ENCODE data around the gene C2CD4D. TPM values are rescaled to one million over a fixed set of nuclear protein-coding genes. Genes with fewer than 3 reads are reported as not detected.
A peak's percentile ranks its signal among the peaks of the same experiment; 100 is the strongest.

Gene C2CD4D
- total RNA-seq, 2 donors from 2014 or later: 1.9 to 2.3 TPM

DNA sequence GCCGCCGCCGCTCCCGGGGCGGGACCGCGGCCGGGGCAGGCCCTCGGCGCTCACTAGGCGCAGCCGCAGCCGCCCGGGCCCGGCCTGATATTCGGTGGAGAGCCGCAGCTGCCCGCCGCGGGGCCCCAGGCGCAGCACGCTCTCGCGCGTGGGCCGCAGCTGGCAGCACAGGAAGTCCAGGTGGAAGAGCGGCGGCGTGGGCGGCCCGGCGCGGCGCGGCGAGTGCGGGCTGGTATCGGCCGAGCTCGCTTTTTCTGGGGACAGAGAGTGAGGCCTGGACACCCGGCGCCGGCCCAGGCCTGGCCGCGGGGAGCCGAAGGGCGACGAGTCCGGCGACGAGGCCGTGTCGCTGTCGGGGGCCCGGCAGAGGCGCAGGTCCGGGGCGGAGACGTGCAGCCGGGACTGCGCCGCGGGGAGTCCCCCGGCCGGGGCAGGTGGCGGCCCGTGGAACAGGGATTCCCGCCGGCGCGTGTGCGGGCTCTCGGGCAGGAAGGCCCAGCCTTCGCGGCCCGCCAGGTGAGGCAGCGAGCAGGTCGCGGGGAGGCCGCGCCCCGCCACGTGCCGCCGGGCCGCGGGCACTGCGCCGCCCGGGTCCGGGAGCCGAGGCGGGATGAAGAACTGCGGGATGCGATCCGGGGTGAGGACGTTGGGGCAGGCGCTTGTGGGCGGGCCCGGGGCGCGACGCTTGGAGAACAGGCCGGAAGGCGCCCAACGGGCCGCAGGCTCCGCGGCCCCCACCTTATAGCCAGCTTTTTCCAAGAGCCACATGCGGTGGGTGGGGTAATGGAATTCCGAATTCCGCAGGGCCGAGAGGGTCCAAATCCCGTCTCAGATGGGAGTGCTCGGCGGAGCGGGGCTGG is 1.2 kb downstream of the C2CD4D start:
- Mint-ChIP-seq H3K27ac (peak overlapping the region; percentile 98), H3K36me3 (ENCODE audit: low read depth) (peaks cover 2% of the 10 kb centered on the region), H3K4me3 (peak overlapping the region; percentile 98), H3K27me3 (no peaks in the 10 kb centered on the region), H3K4me1 (peaks cover 48% of the 10 kb centered on the region)
- DNase-seq: peak; percentile 33 to 54 (median 47)
- H3K9me3 ChIP-seq (ENCODE audit: control insufficient read depth, low read length, poor library complexity, severe bottlenecking): no peaks in the 10 kb centered on the region
- peak; percentile 30 for ATAC-seq

DNA sequence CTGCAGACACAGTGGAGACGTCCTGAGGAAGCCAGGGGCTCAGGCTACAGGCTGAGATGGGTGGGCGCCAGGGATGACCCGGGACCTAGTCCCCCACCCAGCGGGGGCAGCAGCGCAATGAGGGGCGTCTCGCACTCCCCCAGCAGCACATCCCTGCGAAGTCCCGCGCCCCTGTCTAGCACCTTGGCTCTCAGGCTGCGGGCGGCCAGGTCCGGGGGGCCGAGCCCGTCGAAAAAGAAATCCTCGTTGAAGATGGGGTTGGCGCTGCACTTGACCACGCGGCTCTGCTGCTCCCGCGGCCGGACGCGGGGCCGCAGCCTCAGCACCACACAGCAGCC is 1.8 kb downstream of the C2CD4D start:
- no peak for DNase-seq
- Mint-ChIP-seq H3K4me3 (peak overlapping the region; percentile 98), H3K4me1 (peaks cover 50% of the 10 kb centered on the region), H3K27ac (peak overlapping the region; percentile 98), H3K36me3 (ENCODE audit: low read depth) (peaks cover 2% of the 10 kb centered on the region), H3K27me3 (no peaks in the 10 kb centered on the region)
- no peaks in the 10 kb centered on the region for H3K9me3 ChIP-seq (ENCODE audit: control insufficient read depth, low read length, poor library complexity, severe bottlenecking)
- ATAC-seq: no peak

DNA sequence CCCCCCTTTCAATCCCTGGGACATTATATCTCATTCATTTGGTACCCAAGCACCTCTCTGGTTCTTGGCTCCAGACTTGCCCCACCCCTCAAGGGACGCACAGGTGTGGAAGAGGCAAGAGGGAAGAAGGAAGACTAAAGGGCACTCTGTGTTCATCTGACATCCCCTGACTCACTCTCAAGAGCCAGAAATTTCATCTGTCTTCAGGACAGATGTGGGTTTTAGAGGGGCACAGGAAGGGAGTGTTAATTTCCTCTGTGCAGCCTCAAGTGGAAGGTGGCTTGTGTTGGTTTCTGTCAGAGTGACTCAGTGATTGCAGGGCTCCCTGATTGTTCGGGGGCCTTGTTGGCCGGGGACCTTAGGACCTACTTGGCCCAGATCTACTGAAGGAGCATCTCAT is 2.4 kb downstream of the C2CD4D start:
- Mint-ChIP-seq H3K27me3 (no peaks in the 10 kb centered on the region), H3K36me3 (ENCODE audit: low read depth) (peaks cover 2% of the 10 kb centered on the region), H3K4me1 (peaks cover 57% of the 10 kb centered on the region), H3K4me3 (peak overlapping the region; percentile 98), H3K27ac (peak overlapping the region; percentile 98)
- DNase-seq (peak in 1 of 3 donors; percentile 47), ATAC-seq (peak; percentile 12)
- no peaks in the 10 kb centered on the region for H3K9me3 ChIP-seq (ENCODE audit: control insufficient read depth, low read length, poor library complexity, severe bottlenecking)

DNA sequence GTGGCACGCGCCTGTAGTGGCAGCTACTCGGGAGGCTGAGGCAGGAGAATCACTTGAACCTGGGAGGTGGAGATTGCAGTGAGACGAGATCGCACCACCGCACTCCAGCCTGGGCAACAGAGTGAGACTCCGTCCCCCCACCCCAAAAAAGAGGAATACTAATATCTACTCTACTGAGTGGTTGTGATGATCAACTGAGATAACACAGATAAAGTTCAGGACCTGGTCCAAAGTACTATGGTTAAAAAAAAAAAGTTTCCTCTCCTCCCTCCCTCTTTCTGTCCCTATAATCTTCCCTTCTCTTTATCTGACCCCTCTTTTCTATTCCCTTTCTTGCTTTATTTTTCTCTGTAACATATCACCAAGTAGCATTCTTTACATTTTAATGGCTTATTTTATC is 4.0 kb downstream of the C2CD4D start:
- DNase-seq: no peak
- H3K36me3 Mint-ChIP-seq (ENCODE audit: low read depth): peaks cover 2% of the 10 kb centered on the region
- peaks cover 66% of the 10 kb centered on the region for H3K4me1 Mint-ChIP-seq
- H3K9me3 ChIP-seq (ENCODE audit: control insufficient read depth, low read length, poor library complexity, severe bottlenecking): no peaks in the 10 kb centered on the region
- ATAC-seq: no peak
- H3K27ac Mint-ChIP-seq: peak overlapping the region; percentile 98
- H3K4me3 Mint-ChIP-seq: no peak overlapping the region
- no peaks in the 10 kb centered on the region for H3K27me3 Mint-ChIP-seq

DNA sequence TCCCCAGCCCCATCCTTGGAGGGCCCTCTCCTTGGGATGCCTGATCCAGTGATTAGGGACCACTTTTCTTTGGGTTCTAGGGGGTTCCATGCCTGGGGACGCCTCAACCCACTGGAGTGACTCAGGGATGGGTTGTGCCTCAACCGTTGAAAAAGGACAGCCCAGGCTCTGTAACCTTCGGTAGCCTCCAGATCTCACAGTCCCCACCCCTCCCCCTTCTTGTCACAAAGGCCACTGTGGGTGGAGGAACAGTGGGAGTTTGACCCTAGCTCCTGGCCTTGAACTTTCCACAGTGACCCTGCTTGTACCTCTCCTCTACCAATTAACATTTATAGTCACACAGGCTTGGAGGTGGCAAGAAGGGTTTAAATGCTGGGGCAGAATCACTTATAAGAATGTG is 5.4 kb downstream of the C2CD4D start:
- Mint-ChIP-seq H3K36me3 (ENCODE audit: low read depth) (peaks cover 2% of the 10 kb centered on the region), H3K4me1 (peaks cover 67% of the 10 kb centered on the region), H3K27ac (peak overlapping the region; percentile 98), H3K4me3 (peak overlapping the region; percentile 91), H3K27me3 (no peaks in the 10 kb centered on the region)
- H3K9me3 ChIP-seq (ENCODE audit: control insufficient read depth, low read length, poor library complexity, severe bottlenecking): no peaks in the 10 kb centered on the region
- DNase-seq (no peak), ATAC-seq (no peak)

DNA sequence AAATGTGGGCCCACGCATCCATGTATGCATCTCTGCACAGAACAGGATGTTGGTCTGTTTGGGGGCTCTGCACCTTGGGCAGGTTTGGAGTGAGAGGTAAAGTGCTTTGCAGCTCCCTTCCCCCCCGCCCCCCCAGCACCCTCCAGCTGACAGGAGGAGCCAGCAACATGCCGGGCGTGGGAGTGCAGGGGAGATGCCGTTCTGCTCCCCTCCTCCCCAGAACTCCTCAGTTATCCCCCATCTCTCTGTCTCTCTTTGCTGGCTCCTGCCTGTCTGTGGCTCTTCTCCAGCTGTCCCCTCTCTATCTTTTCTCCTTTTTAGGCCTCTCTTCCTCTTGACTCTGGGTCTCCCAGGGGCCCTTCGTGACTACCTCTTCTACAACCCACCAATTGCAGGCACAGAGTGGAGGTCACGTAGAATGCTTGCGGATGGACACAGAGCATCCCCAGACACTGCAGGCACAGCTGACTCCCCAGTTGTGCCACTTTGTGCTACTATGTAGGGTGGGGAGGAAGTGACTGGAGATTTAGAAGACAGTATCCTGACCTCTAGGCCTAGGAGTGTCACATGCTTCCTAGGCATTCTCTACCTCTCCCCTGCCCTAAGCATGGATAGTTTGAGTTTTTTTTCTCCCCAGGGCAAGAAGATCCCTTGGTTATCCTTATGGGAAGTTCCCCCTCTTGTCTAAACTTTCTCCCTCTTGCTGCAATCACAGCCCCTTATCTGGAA is 6.3 kb downstream of the C2CD4D start:
- Mint-ChIP-seq H3K36me3 (ENCODE audit: low read depth) (peaks cover 2% of the 10 kb centered on the region), H3K27ac (peak overlapping the region; percentile 98), H3K4me3 (peak overlapping the region; percentile 97), H3K27me3 (no peaks in the 10 kb centered on the region), H3K4me1 (peaks cover 74% of the 10 kb centered on the region)
- no peak for ATAC-seq
- no peaks in the 10 kb centered on the region for H3K9me3 ChIP-seq (ENCODE audit: control insufficient read depth, low read length, poor library complexity, severe bottlenecking)
- no peak for DNase-seq

DNA sequence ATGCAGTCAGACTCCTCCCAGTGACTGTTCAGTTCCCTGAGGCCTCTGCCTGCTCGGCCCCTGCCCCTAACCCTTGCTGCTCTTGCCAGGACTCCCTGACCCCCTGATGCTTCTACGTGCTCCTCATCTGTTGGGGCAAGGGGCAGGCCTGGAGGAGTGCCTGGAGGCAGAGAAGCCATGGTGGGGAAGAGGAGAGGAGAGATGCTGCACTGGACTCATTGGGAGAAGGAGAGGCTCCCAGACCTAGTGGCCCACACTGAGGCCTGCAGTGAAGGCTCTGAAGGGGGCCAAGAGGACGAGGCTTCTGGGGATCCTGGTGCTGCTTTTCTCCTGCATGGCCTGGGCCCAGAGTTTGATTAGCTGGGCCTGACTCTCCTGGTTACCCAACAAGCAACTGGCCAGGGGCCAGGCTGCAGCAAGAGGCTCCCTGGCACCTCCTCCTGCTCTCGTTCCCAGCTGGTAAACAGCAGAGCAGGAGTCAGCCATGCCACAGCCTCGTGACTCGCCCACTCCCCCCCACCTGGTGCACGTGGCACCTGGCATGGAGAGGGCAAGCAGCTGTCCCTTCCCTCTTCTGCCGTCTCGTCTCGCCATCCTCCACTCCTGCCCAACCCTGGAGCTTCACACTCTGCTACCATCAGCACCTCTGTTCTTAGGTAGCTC is 7.2 kb downstream of the C2CD4D start:
- H3K9me3 ChIP-seq (ENCODE audit: control insufficient read depth, low read length, poor library complexity, severe bottlenecking): no peaks in the 10 kb centered on the region
- DNase-seq (no peak), ATAC-seq (no peak)
- Mint-ChIP-seq H3K27me3 (no peaks in the 10 kb centered on the region), H3K4me3 (peak overlapping the region; percentile 97), H3K27ac (peak overlapping the region; percentile 98), H3K36me3 (ENCODE audit: low read depth) (no peaks in the 10 kb centered on the region), H3K4me1 (peaks cover 78% of the 10 kb centered on the region)

DNA sequence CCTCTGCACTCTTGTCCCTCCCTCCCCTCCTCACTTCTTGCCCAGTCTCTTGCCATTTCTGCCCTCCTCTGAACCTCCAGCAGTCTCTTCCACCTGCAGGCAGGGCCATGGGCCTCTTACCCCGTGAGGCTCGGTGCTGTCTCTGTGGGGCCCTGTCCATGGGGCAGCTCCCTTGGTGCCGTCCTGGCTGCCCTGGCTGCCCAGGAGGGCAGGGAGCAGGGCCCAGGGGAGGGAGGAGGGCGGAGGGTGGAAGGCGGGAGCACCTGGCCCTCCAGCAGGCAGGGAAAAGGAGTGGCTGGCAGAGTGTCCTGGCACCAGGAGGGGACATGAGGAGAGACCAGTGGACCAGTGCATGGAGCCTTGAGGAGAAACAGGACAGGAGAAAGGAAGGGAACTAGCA is 8.0 kb downstream of the C2CD4D start, which contains the start of gene RORC:
Gene RORC (minus strand): TSS at position 198 of the 400 bp plus-strand sequence. CDS start 38 bp downstream, at position 160.
- H3K4me1 Mint-ChIP-seq: peaks cover 70% of the 10 kb centered on the region
- peak within 1 kb of the TSS; percentile 98 for H3K27ac Mint-ChIP-seq
- H3K36me3 Mint-ChIP-seq (ENCODE audit: low read depth): no peaks in the 10 kb centered on the region
- H3K9me3 ChIP-seq (ENCODE audit: control insufficient read depth, low read length, poor library complexity, severe bottlenecking): no peaks in the 10 kb centered on the region
- H3K4me3 Mint-ChIP-seq: peak within 1 kb of the TSS; percentile 97
- ATAC-seq (no peak), DNase-seq (no peak)
- H3K27me3 Mint-ChIP-seq: no peaks in the 10 kb centered on the region

DNA sequence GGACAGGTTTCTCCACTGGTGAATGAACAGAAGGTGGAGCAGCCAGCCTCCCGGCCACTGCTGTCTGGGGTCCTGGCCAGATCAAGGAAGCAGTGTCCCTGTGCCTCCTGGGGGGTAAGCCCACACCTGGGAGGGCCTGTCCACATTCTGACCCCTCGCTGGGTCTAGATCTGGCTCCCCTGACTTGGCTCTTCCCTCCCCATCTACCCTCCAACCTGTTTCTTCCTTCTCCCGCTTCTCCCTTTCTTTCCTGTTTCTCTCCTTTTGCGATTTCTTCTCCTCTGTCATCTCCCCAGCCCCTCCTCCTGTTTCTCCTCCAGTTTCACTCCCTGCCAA is 8.4 kb downstream of the C2CD4D start:
- ATAC-seq: no peak
- no peak for DNase-seq
- no peaks in the 10 kb centered on the region for H3K27me3 Mint-ChIP-seq
- peak overlapping the region; percentile 97 for H3K4me3 Mint-ChIP-seq
- H3K4me1 Mint-ChIP-seq: peaks cover 70% of the 10 kb centered on the region
- H3K36me3 Mint-ChIP-seq (ENCODE audit: low read depth): no peaks in the 10 kb centered on the region
- no peaks in the 10 kb centered on the region for H3K9me3 ChIP-seq (ENCODE audit: control insufficient read depth, low read length, poor library complexity, severe bottlenecking)
- peak overlapping the region; percentile 98 for H3K27ac Mint-ChIP-seq

DNA sequence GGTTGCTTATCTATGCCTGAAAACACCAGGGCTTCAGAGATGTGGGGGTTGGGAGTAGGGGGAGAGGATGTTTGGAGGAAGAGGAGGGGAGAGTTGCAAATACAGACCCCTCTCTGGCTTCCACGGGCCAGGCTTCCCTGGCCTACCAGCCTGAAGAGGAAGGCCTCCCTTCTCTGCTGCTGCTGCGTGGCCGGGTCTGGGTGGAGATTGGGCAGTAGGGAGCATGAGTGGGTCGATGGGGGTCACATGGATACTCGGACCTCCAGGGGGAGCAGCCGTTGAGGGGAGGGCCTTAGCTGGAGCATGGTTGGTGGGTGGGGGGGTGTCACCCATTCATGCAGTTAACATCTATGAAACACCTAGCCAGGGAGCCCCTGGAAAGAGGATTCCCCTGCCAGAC is 9.6 kb downstream of the C2CD4D start:
- DNase-seq (no peak), ATAC-seq (no peak)
- Mint-ChIP-seq H3K27ac (peak overlapping the region; percentile 98), H3K36me3 (ENCODE audit: low read depth) (peaks cover 5% of the 10 kb centered on the region), H3K4me3 (peak overlapping the region; percentile 97), H3K27me3 (no peaks in the 10 kb centered on the region), H3K4me1 (peaks cover 69% of the 10 kb centered on the region)
- H3K9me3 ChIP-seq (ENCODE audit: control insufficient read depth, low read length, poor library complexity, severe bottlenecking): no peaks in the 10 kb centered on the region

DNA sequence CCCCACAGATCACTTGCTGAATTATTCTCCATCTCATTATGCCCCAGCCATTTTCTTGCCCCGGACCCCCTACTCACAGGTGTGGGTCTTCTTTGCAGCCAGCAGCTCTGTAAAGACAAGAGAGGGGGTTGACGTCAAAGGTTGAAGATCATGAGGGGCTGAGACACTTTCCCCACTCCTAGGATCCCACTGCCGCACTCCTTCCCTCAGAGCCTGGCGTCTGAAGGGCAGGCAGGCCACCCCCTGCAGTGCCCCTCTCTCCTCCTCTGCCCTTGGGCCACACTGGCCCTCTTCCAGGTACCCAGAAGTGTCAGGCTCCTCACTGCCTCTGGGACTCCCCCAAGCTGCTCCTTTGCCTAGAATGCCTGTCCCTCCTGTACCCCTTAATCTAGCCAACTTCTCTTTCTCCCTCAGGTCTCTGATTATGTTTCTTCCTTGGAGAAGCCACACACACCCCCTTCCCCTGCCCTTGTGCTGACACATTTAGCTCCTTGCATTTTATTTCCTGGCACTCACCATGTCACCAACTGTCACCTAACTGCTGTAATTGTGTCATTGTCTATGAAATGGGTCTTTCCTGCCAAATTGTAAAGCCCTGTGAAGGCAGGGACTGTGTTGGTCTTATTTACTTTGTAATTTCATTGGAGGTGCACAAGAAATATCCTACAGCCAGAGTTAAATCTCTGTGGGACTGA is 10.1 kb downstream of the C2CD4D start:
- DNase-seq (no peak), ATAC-seq (no peak)
- Mint-ChIP-seq H3K36me3 (ENCODE audit: low read depth) (peaks cover 8% of the 10 kb centered on the region), H3K27ac (peak overlapping the region; percentile 98), H3K27me3 (no peaks in the 10 kb centered on the region), H3K4me3 (peak overlapping the region; percentile 97), H3K4me1 (peaks cover 74% of the 10 kb centered on the region)
- H3K9me3 ChIP-seq (ENCODE audit: control insufficient read depth, low read length, poor library complexity, severe bottlenecking): no peaks in the 10 kb centered on the region

DNA sequence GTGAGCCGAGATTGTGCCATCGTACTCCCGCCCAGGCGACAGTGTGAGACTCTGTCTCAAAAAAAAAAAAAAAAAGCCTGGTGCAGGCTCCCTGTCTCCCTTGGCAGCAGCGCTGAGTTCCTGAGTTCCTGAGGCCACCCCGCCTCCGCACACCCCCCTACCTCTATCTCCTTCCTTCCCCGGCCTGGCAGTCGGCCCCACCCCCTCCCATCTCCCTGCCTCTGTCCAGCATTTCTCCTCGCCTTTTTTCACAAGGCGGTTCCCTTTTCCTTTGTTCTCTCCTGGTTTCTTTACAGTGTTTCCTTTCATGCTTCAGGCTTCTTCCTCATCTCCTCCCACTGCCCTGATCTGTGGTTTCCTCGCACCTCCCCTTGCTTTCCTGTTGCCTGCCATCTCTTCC is 10.7 kb downstream of the C2CD4D start:
- no peaks in the 10 kb centered on the region for H3K9me3 ChIP-seq (ENCODE audit: control insufficient read depth, low read length, poor library complexity, severe bottlenecking)
- H3K36me3 Mint-ChIP-seq (ENCODE audit: low read depth): peaks cover 8% of the 10 kb centered on the region
- ATAC-seq (no peak), DNase-seq (no peak)
- H3K27me3 Mint-ChIP-seq: no peaks in the 10 kb centered on the region
- H3K4me1 Mint-ChIP-seq: peaks cover 75% of the 10 kb centered on the region
- H3K27ac Mint-ChIP-seq: peak overlapping the region; percentile 98
- peak overlapping the region; percentile 97 for H3K4me3 Mint-ChIP-seq

DNA sequence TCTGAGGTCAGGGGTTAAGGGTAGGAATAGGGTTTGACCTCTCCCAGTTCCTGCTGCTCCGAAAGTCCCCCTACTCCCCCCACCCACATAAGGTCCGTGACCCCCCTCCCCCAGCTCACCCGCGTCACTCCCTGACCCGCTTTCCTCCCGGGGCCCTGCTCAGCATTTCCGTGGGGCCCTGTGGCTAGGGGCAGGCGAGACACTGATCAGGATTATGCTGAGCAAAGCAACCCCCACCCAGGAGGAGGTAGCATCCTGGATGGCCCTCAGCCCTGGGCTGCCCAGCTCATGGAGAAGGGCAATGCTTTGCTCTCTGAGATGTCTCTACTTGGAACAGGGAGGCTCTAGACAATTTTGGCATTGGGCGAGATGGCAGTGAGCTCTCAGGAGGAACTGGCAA is 11.8 kb downstream of the C2CD4D start:
- H3K4me3 Mint-ChIP-seq: peak overlapping the region; percentile 97
- H3K27ac Mint-ChIP-seq: peak overlapping the region; percentile 98
- peaks cover 76% of the 10 kb centered on the region for H3K4me1 Mint-ChIP-seq
- no peaks in the 10 kb centered on the region for H3K27me3 Mint-ChIP-seq
- no peak for DNase-seq
- ATAC-seq: peak; percentile 15
- no peaks in the 10 kb centered on the region for H3K9me3 ChIP-seq (ENCODE audit: control insufficient read depth, low read length, poor library complexity, severe bottlenecking)
- peaks cover 11% of the 10 kb centered on the region for H3K36me3 Mint-ChIP-seq (ENCODE audit: low read depth)
